ENCODE results near the gene NR2C1. TPM values are rescaled to one million over a fixed set of nuclear protein-coding genes. Genes with fewer than 3 reads are reported as not detected.
A peak's percentile ranks its signal among the peaks of the same experiment; 100 is the strongest.
"Not testable (repeated sequence)": the region's sequence is repeated elsewhere in the genome, so short reads cannot be mapped to it uniquely, and the experiment has no call there.

Gene NR2C1
- total RNA-seq, 1 donor from 2014 or later: 70.2 TPM

GRCh38 chr12:95099270-95099790 lies 25.9 kb upstream of the NR2C1 start:
- peaks cover 6% of the 10 kb centered on the region for H3K27me3 Mint-ChIP-seq (ENCODE audit: unreplicated experiment)
- no peak for TF ChIP-seq CTCF (IDR thresholded peaks at IDR 0.05; ENCODE audit: unreplicated experiment)
- H3K36me3 Mint-ChIP-seq (ENCODE audit: low read depth, unreplicated experiment): peaks cover 37% of the 10 kb centered on the region
- no peak for DNase-seq (ENCODE audit: low spot score)
- H3K27ac Mint-ChIP-seq (ENCODE audit: unreplicated experiment): peak overlapping the region; percentile 58
- H3K9me3 Mint-ChIP-seq (ENCODE audit: unreplicated experiment): no peaks in the 10 kb centered on the region
- peaks cover 24% of the 10 kb centered on the region for H3K4me1 Mint-ChIP-seq (ENCODE audit: unreplicated experiment)
- H3K4me3 Mint-ChIP-seq (ENCODE audit: unreplicated experiment): peak overlapping the region; percentile 28

GRCh38 chr12:95096852-95097251 lies 23.4 kb upstream of the NR2C1 start:
- Mint-ChIP-seq H3K36me3 (ENCODE audit: low read depth, unreplicated experiment) (peaks cover 37% of the 10 kb centered on the region), H3K4me3 (ENCODE audit: unreplicated experiment) (no peak overlapping the region), H3K9me3 (ENCODE audit: unreplicated experiment) (no peaks in the 10 kb centered on the region), H3K4me1 (ENCODE audit: unreplicated experiment) (peaks cover 24% of the 10 kb centered on the region), H3K27me3 (ENCODE audit: unreplicated experiment) (peaks cover 6% of the 10 kb centered on the region), H3K27ac (ENCODE audit: unreplicated experiment) (no peak overlapping the region)
- DNase-seq (ENCODE audit: low spot score): no peak
- no peak for TF ChIP-seq CTCF (IDR thresholded peaks at IDR 0.05; ENCODE audit: unreplicated experiment)

GRCh38 chr12:95096378-95096777 lies 23.0 kb upstream of the NR2C1 start:
- H3K36me3 Mint-ChIP-seq (ENCODE audit: low read depth, unreplicated experiment): peaks cover 40% of the 10 kb centered on the region
- peaks cover 6% of the 10 kb centered on the region for H3K27me3 Mint-ChIP-seq (ENCODE audit: unreplicated experiment)
- no peak for TF ChIP-seq CTCF (IDR thresholded peaks at IDR 0.05; ENCODE audit: unreplicated experiment)
- no peak for DNase-seq (ENCODE audit: low spot score)
- H3K4me3 Mint-ChIP-seq (ENCODE audit: unreplicated experiment): no peak overlapping the region
- H3K4me1 Mint-ChIP-seq (ENCODE audit: unreplicated experiment): peaks cover 24% of the 10 kb centered on the region
- H3K9me3 Mint-ChIP-seq (ENCODE audit: unreplicated experiment): no peaks in the 10 kb centered on the region
- no peak overlapping the region for H3K27ac Mint-ChIP-seq (ENCODE audit: unreplicated experiment)

- peaks cover 40% of the 10 kb centered on the region for H3K36me3 Mint-ChIP-seq (ENCODE audit: low read depth, unreplicated experiment)
- peaks cover 24% of the 10 kb centered on the region for H3K4me1 Mint-ChIP-seq (ENCODE audit: unreplicated experiment)
- not testable (repeated sequence) for H3K27ac Mint-ChIP-seq (ENCODE audit: unreplicated experiment); H3K9me3 Mint-ChIP-seq (ENCODE audit: unreplicated experiment); H3K27me3 Mint-ChIP-seq (ENCODE audit: unreplicated experiment); DNase-seq (ENCODE audit: low spot score); H3K4me3 Mint-ChIP-seq (ENCODE audit: unreplicated experiment)
Measured at GRCh38 chr12:95095866-95096265, 22.4 kb upstream of the NR2C1 start.

- no peaks in the 10 kb centered on the region for H3K9me3 Mint-ChIP-seq (ENCODE audit: unreplicated experiment)
- no peak for TF ChIP-seq CTCF (IDR thresholded peaks at IDR 0.05; ENCODE audit: unreplicated experiment)
- H3K4me3 Mint-ChIP-seq (ENCODE audit: unreplicated experiment): no peak overlapping the region
- peaks cover 24% of the 10 kb centered on the region for H3K36me3 Mint-ChIP-seq (ENCODE audit: low read depth, unreplicated experiment)
- H3K27me3 Mint-ChIP-seq (ENCODE audit: unreplicated experiment): no peaks in the 10 kb centered on the region
- DNase-seq (ENCODE audit: low spot score): no peak
- peaks cover 11% of the 10 kb centered on the region for H3K4me1 Mint-ChIP-seq (ENCODE audit: unreplicated experiment)
- no peak overlapping the region for H3K27ac Mint-ChIP-seq (ENCODE audit: unreplicated experiment)
Measured at GRCh38 chr12:95089462-95089861, 16.0 kb upstream of the NR2C1 start.

All from endothelial cell (in vitro differentiated cells).